Measurements from ENCODE around the gene ANKRD66.
"Not testable (repeated sequence)": the region's sequence is repeated elsewhere in the genome, so short reads cannot be mapped to it uniquely, and the experiment has no call there.

Gene ANKRD66

GRCh38 chr6:46743425-46744158 is 3.1 kb upstream of the ANKRD66 start:
- Histone ChIP-seq H3K4me2 (ENCODE audit: low read depth, low read length, poor library complexity, severe bottlenecking) (no peak overlapping the region), H3K9me2 (replicated peaks; ENCODE audit: low read depth, low read length) (no peaks in the 10 kb centered on the region), H3K4me1 (ENCODE audit: insufficient read depth, low read length, poor library complexity, severe bottlenecking) (no peaks in the 10 kb centered on the region), H3K9me3 (ENCODE audit: insufficient read depth, low read depth, low read length) (no peaks in the 10 kb centered on the region), H3K79me2 (ENCODE audit: insufficient read depth, low read length) (no peaks in the 10 kb centered on the region), H2AFZ (ENCODE audit: low read length) (no peak overlapping the region), H3K27me3 (ENCODE audit: insufficient read depth, low read length, poor library complexity, severe bottlenecking) (no peaks in the 10 kb centered on the region), H3K36me3 (ENCODE audit: insufficient read depth, low read length) (no peaks in the 10 kb centered on the region), H3F3A (ENCODE audit: low read depth) (no peaks in the 10 kb centered on the region), H3K4me3 (ENCODE audit: low read length, poor library complexity, severe bottlenecking) (no peak overlapping the region), H3K9ac (ENCODE audit: low read depth, low read length, poor library complexity, severe bottlenecking) (no peak overlapping the region), H4K20me1 (ENCODE audit: insufficient read depth, low read length, poor library complexity, severe bottlenecking) (no peaks in the 10 kb centered on the region)
- no peak for TF ChIP-seq CTCF (conservative IDR thresholded peaks at IDR 0.05; ENCODE audit: low read length)
- no peak for TF ChIP-seq EZH2phosphoT487 (IDR thresholded peaks at IDR 0.05; ENCODE audit: borderline replicate concordance)

GRCh38 chr6:46744159-46744725 is 2.5 kb upstream of the ANKRD66 start:
- H3K79me2 ChIP-seq (ENCODE audit: insufficient read depth, low read length); H3K9me3 ChIP-seq (ENCODE audit: insufficient read depth, low read depth, low read length); H4K20me1 ChIP-seq (ENCODE audit: insufficient read depth, low read length, poor library complexity, severe bottlenecking); H3K36me3 ChIP-seq (ENCODE audit: insufficient read depth, low read length); H3K4me1 ChIP-seq (ENCODE audit: insufficient read depth, low read length, poor library complexity, severe bottlenecking); H3K9ac ChIP-seq (ENCODE audit: low read depth, low read length, poor library complexity, severe bottlenecking); H3K4me3 ChIP-seq (ENCODE audit: low read length, poor library complexity, severe bottlenecking); H3F3A ChIP-seq (ENCODE audit: low read depth); H3K9me2 ChIP-seq (replicated peaks; ENCODE audit: low read depth, low read length); H3K27me3 ChIP-seq (ENCODE audit: insufficient read depth, low read length, poor library complexity, severe bottlenecking); H3K4me2 ChIP-seq (ENCODE audit: low read depth, low read length, poor library complexity, severe bottlenecking); H2AFZ ChIP-seq (ENCODE audit: low read length): not testable (repeated sequence)

GRCh38 chr6:46745973-46746372 is 760 bp upstream of the ANKRD66 start:
- H3K4me1 ChIP-seq (ENCODE audit: insufficient read depth, low read length, poor library complexity, severe bottlenecking), result no peaks in the 10 kb centered on the region
- no peaks in the 10 kb centered on the region for H4K20me1 ChIP-seq (ENCODE audit: insufficient read depth, low read length, poor library complexity, severe bottlenecking)
- H3K79me2 ChIP-seq (ENCODE audit: insufficient read depth, low read length), result no peaks in the 10 kb centered on the region
- no peaks in the 10 kb centered on the region for H3K27me3 ChIP-seq (ENCODE audit: insufficient read depth, low read length, poor library complexity, severe bottlenecking)
- no peak overlapping the region for H2AFZ ChIP-seq (ENCODE audit: low read length)
- H3K9ac ChIP-seq (ENCODE audit: low read depth, low read length, poor library complexity, severe bottlenecking), result no peak overlapping the region
- H3K4me2 ChIP-seq (ENCODE audit: low read depth, low read length, poor library complexity, severe bottlenecking), result no peak overlapping the region
- no peaks in the 10 kb centered on the region for H3K9me3 ChIP-seq (ENCODE audit: insufficient read depth, low read depth, low read length)
- no peaks in the 10 kb centered on the region for H3K9me2 ChIP-seq (replicated peaks; ENCODE audit: low read depth, low read length)
- no peak for TF ChIP-seq EZH2phosphoT487 (IDR thresholded peaks at IDR 0.05; ENCODE audit: borderline replicate concordance)
- TF ChIP-seq CTCF (conservative IDR thresholded peaks at IDR 0.05; ENCODE audit: low read length), result no peak
- no peaks in the 10 kb centered on the region for H3K36me3 ChIP-seq (ENCODE audit: insufficient read depth, low read length)
- H3F3A ChIP-seq (ENCODE audit: low read depth), result no peaks in the 10 kb centered on the region
- H3K4me3 ChIP-seq (ENCODE audit: low read length, poor library complexity, severe bottlenecking), result no peak overlapping the region
